Pancreas (tissue), 10 donors: ENCODE results near the gene NEK11. TPM values are rescaled to one million over a fixed set of nuclear protein-coding genes. Genes with fewer than 3 reads are reported as not detected.
"Not testable (repeated sequence)": the region's sequence is repeated elsewhere in the genome, so short reads cannot be mapped to it uniquely, and the experiment has no call there.

ENCODE experiments used
- ATAC-seq, 4 donors: fragments of 200-7000 bp; cut with Tn5 transposase; one replicate each; pipeline versions ENCODE4 v1.8.0 to v1.9.1; 2020; ENCODE audit warnings: mild to moderate bottlenecking in 4 of 4, moderate library complexity in 4 of 4
- DNase-seq, 6 donors: peaks; one replicate each; pipeline ENCODE4 v3.0.0-alpha.2; 2020
- FAIRE-seq: peaks from 2 replicates; lab custom pipeline; 2012; peaks lifted over from hg19 to GRCh38; lab: Jason Lieb, UNC
- H3K27ac ChIP-seq, 4 donors: fragments of 200-600 bp; sonication (generic); 1 replicate in 3 of 4; 2 replicates in 1 of 4; pipeline versions ENCODE4 v1.5.0 to v1.8.0; 2020
- H3K27me3 ChIP-seq, 4 donors: fragments of 200-600 bp; one replicate each; pipeline ENCODE4 v1.8.0; 2021
- H3K36me3 ChIP-seq, 3 donors: fragments of 200-600 bp; sonication (generic) in 1 of 3; one replicate each; pipeline versions ENCODE4 v1.5.0 to v1.8.0; 2020 to 2021
- H3K4me1 ChIP-seq, 3 donors: fragments of 200-600 bp; one replicate each; pipeline ENCODE4 v1.8.0; 2021
- H3K4me3 ChIP-seq, 4 donors: fragments of 200-600 bp; sonication (generic) in 2 of 4; one replicate each; pipeline versions ENCODE4 v1.5.0 to v1.8.0; 2020 to 2021
- H3K9me3 ChIP-seq, 4 donors: fragments of 200-600 bp; one replicate each; pipeline ENCODE4 v1.8.0; 2021
- WGBS, 2 donors: extraction: QIAGEN DNeasy Blood & Tissue Kit; methylation state at CpG; one replicate each; pipeline ENCODE4 v1.1.7; 2013; 5-methylcytosine and 5-hydroxymethylcytosine counted together
- intact Hi-C, 3 donors: fragments of 100-400 bp; cut with DNase I; formaldehyde crosslinking; loops; one replicate each; pipeline versions ENCODE4 v1.11.1 to v1.14.2; 2022
- polyA plus RNA-seq, 2 donors: library from polyadenylated mRNA; stranded (reverse); fragments of 200-250 nt; gene quantifications; one replicate each; pipeline ENCODE4 v1.2.3, GENCODE V29; 2013
- total RNA-seq, 6 donors: library from RNA; stranded (reverse); fragmentation: NEBNext Ultra II Directional in 4 of 6; extraction: Animal tissue kit (Norgen Biotek cat#: 25700) in 4 of 6; gene quantifications; one replicate each; pipeline versions ENCODE4 v1.2.1 to v1.2.4, GENCODE V29; 2021 to 2023
- TF ChIP-seq, protein P1 (sequence below), 4 donors: fragments of 200-600 bp; sonication (generic) in 3 of 4; IDR thresholded peaks; one replicate each; pipeline versions ENCODE4 v1.5.0 to v1.8.0; 2021; ENCODE audit warnings: antibody characterized with exemption in 4 of 4
- donor health status: healthy with polysubstance abuse.
- donor health status: DM: no; HTN: no; CAD: no; lungs with moderate emphysema.
- donor health status: DM: no; HTN: no; CAD: no.
- donor health status: control.
- donor health status: control.
- donor health status: Bipolar disorder and iron deficiency.
- donor health status: DM: yes; HTN: yes; CAD: no.
- donor health status: DM: no; HTN: no; CAD: no.
- donor health status: DM: no; HTN: no; CAD: no.
- donor health status: DM: yes; HTN: yes; CAD: no.

NEK11 gene
- total and polyA plus RNA-seq, 8 donors = 2.1 to 7.2 (median 3.3) TPM

DNA sequence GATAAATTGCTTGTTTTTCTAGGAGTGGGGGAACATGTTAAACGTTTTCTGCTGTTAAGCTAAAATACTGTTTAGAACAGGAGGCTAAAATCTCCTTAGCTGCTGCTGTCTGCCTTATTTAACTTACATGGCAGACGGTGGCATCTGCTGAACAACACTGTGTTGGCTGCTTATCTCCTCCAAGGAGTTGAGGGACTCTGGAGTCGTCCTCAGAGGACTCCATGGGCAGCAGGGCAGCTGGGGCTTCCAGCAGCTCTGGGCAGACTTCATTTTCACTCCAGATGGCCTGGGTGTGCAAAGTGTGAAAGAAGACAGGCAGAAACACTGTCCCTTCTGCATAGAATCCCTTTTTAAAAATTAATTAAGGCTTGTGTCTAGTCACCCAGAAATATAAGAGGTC is 302.0 kb downstream of the NEK11 start:
- no peaks in the 10 kb centered on the region for H3K9me3 ChIP-seq
- 49 to 54% methylated on average over 3 of the region's 3 CpGs for WGBS, 2 donors
- no peaks in the 10 kb centered on the region for H3K36me3 ChIP-seq
- ATAC-seq = no peak
- H3K4me1 ChIP-seq = no peaks in the 10 kb centered on the region
- no peaks in the 10 kb centered on the region for H3K27me3 ChIP-seq
- H3K27ac ChIP-seq = no peak overlapping the region
- TF ChIP-seq, protein P1, sequence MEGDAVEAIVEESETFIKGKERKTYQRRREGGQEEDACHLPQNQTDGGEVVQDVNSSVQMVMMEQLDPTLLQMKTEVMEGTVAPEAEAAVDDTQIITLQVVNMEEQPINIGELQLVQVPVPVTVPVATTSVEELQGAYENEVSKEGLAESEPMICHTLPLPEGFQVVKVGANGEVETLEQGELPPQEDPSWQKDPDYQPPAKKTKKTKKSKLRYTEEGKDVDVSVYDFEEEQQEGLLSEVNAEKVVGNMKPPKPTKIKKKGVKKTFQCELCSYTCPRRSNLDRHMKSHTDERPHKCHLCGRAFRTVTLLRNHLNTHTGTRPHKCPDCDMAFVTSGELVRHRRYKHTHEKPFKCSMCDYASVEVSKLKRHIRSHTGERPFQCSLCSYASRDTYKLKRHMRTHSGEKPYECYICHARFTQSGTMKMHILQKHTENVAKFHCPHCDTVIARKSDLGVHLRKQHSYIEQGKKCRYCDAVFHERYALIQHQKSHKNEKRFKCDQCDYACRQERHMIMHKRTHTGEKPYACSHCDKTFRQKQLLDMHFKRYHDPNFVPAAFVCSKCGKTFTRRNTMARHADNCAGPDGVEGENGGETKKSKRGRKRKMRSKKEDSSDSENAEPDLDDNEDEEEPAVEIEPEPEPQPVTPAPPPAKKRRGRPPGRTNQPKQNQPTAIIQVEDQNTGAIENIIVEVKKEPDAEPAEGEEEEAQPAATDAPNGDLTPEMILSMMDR (IDR thresholded peaks at IDR 0.05) = no peak
- DNase-seq = no peak
- H3K4me3 ChIP-seq = no peak overlapping the region
- FAIRE-seq = no peak
- intact Hi-C loops = no loop called here

DNA sequence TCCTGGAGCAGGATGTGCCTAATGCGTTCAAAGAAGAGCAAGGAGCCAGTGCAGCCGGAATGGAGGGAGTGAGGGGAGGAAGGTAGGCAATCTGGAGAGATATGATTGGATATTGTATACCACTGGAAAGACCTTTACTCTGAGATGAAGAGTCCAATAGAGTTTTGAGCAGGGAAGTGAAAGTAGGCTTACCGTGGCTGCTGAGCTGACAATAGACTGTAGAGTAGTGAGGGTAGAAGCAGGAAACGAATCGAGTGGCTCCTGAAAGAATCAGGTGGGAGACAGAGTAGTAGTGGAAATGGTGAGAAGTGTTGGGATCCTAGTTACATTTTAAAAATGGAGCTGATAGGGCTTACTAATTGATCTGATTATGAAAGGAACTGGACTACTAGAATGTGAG is 303.1 kb downstream of the NEK11 start:
- FAIRE-seq (no peak), DNase-seq (no peak), ATAC-seq (no peak)
- Histone ChIP-seq H3K27me3 (no peaks in the 10 kb centered on the region), H3K9me3 (no peaks in the 10 kb centered on the region), H3K4me3 (no peak overlapping the region), H3K4me1 (no peaks in the 10 kb centered on the region), H3K36me3 (no peaks in the 10 kb centered on the region), H3K27ac (no peak overlapping the region)
- 91 to 94% methylated on average over 5 of the region's 5 CpGs for WGBS, 2 donors
- TF ChIP-seq, protein P1 (IDR thresholded peaks at IDR 0.05) = no peak
- intact Hi-C loops = no loop called here

DNA sequence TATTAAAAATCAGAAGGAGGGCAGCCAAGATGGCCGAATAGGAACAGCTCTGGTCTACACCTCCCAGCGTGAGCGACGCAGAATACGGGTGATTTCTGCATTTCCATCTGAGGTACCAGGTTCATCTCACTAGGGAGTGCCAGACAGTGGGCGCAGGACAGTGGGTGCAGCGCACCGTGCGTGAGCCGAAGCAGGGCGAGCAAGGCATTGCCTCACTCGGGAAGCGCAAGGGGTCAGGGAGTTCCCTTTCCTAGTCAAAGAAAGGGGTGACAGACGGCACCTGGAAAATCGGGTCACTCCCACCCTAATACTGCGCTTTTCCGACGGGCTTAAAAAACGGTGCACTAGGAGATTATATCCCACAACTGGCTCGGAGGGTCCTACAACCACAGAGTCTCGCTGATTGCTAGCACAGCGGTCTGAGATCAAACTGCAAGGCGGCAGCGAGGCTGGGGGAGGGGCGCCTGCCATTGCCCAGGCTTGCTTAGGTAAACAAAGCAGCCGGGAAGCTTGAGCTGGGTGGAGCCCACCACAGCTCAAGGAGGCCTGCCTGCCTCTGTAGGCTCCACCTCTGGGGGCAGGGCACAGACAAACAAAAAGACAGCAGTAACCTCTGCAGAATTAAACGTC is 304.9 kb downstream of the NEK11 start:
- intact Hi-C loops, H3K27me3 ChIP-seq: not testable (repeated sequence)
- 92 to 94% methylated on average over 26 of the region's 27 CpGs for WGBS, 2 donors

DNA sequence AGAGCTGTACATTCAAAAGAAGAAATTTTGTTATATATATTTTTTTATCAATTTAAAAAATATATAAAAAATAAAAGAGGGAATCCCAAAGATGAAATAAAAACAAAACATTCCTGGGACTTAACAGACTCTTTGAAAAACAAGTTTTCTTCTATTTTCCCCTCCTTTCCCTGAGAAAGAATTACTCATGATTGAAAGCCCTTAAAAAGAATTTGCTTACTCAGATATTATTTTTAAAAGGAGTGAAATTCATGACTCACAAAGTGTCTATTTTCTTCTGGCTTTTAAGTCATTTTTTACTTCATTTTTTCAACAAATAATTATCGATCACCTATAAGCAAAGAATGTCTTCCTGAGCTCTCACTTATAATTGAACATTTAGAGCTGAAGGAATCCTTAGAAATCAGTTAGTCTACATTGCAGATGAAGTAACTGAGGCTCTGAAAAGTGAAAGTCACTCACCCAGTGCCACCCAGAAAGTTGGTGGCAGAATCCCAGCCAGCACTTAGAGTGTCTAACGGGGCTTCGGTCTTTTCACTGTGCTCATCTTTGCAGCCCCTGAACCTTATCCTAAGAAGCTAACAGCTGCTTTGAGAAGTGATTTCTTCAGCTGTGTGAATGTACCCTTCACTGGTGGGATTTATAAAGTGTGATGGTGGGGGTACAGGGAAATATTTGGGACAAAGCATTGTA is 312.4 kb downstream of the NEK11 start:
- TF ChIP-seq, protein P1 (IDR thresholded peaks at IDR 0.05) = no peak
- ATAC-seq (no peak), DNase-seq (no peak), FAIRE-seq (no peak)
- Histone ChIP-seq H3K4me1 (no peaks in the 10 kb centered on the region), H3K9me3 (no peaks in the 10 kb centered on the region), H3K27ac (no peak overlapping the region), H3K4me3 (no peak overlapping the region), H3K36me3 (no peaks in the 10 kb centered on the region), H3K27me3 (no peaks in the 10 kb centered on the region)
- WGBS, 2 donors = 89 to 90% methylated on average over 3 of the region's 3 CpGs
- intact Hi-C loops = no loop called here

More for the DNA sequence above, 304.9 kb downstream of the NEK11 start:
- not testable (repeated sequence) for H3K4me1 ChIP-seq, H3K36me3 ChIP-seq, H3K9me3 ChIP-seq, FAIRE-seq, DNase-seq, ATAC-seq, H3K27ac ChIP-seq, H3K4me3 ChIP-seq

DNA sequence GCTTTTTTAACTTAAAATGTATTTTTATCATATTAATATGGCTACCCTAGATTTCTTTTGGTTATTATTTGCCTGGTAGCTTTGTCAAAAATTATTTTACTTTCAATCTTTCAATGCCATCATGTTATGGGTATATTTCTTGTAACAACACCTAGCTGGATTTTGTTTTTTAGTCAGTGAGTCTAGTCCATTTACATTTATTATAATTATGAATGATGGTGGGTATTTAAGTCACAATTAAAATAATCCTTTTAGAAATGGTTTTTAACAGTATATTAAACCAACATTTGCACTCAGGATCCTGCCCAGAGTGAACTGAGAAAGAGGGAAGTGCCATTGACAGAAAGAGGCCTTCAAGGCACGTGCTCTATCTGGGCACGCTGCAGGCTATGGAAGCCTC is 315.1 kb downstream of the NEK11 start:
- no peak for ATAC-seq
- no peak for DNase-seq
- H3K27me3 ChIP-seq = no peaks in the 10 kb centered on the region
- no peaks in the 10 kb centered on the region for H3K36me3 ChIP-seq
- WGBS, 2 donors = 99 to 100% methylated on average over 2 of the region's 2 CpGs
- H3K4me1 ChIP-seq = no peaks in the 10 kb centered on the region
- intact Hi-C loops = no loop called here
- FAIRE-seq = no peak
- no peaks in the 10 kb centered on the region for H3K9me3 ChIP-seq
- H3K4me3 ChIP-seq = no peak overlapping the region
- TF ChIP-seq, protein P1 (IDR thresholded peaks at IDR 0.05) = no peak
- H3K27ac ChIP-seq = no peak overlapping the region
